Liver (tissue), 3 donors: ENCODE data around the gene HDAC9.

ENCODE experiments used
- ATF3 ChIP-seq: IDR thresholded peaks from 2 replicates; pipeline ENCODE4 v1.6.1; 2016; ENCODE audit warnings: antibody characterized with exemption
- CTCF ChIP-seq: fragments of 150-350 bp; IDR thresholded peaks from 2 replicates; pipeline ENCODE4 v1.5.1; 2017; ENCODE audit warnings: improper control_type of control experiment, low read depth, low read length; ENCODE audit not compliant: missing input control
- FOXA1 ChIP-seq: IDR thresholded peaks from 2 replicates; pipeline ENCODE4 v1.6.1; 2016; ENCODE audit warnings: antibody characterized with exemption
- FOXA2 ChIP-seq: IDR thresholded peaks from 2 replicates; pipeline ENCODE4 v1.6.1; 2016; ENCODE audit warnings: antibody characterized with exemption
- GABPA ChIP-seq, 2 donors: IDR thresholded peaks in 1 of 2; conservative IDR thresholded peaks in 1 of 2; 2 replicates each; pipeline ENCODE4 v1.6.1; 2016; ENCODE audit warnings: antibody characterized with exemption in 2 of 2, mild to moderate bottlenecking in 1 of 2, moderate library complexity in 1 of 2
- JUND ChIP-seq, 2 donors: IDR thresholded peaks; 2 replicates each; pipeline ENCODE4 v1.6.1; 2016; ENCODE audit warnings: antibody characterized with exemption in 2 of 2
- RAD21 ChIP-seq, 2 donors: IDR thresholded peaks; 2 replicates each; pipeline ENCODE4 v1.6.1; 2016; ENCODE audit warnings: antibody characterized with exemption in 2 of 2, mild to moderate bottlenecking in 2 of 2
- RXRA ChIP-seq, 2 donors: IDR thresholded peaks; 2 replicates each; pipeline ENCODE4 v1.6.1; 2017 to 2018; ENCODE audit warnings: antibody characterized with exemption in 2 of 2, mild to moderate bottlenecking in 1 of 2
- TAF1 ChIP-seq: conservative IDR thresholded peaks from 2 replicates; pipeline ENCODE4 v1.6.1; 2016; ENCODE audit warnings: antibody characterized with exemption, mild to moderate bottlenecking
- YY1 ChIP-seq: IDR thresholded peaks from 2 replicates; pipeline ENCODE4 v1.6.1; 2016; ENCODE audit warnings: antibody characterized with exemption, mild to moderate bottlenecking
- ZBTB33 ChIP-seq: IDR thresholded peaks from 2 replicates; pipeline ENCODE4 v1.6.1; 2016; ENCODE audit warnings: antibody characterized with exemption
- TF ChIP-seq, protein P1 (sequence below): IDR thresholded peaks from 2 replicates; pipeline ENCODE4 v1.6.1; 2016; ENCODE audit warnings: antibody characterized with exemption, mild to moderate bottlenecking
- donor health status: healthy.
- donor health status: healthy.

DNA sequence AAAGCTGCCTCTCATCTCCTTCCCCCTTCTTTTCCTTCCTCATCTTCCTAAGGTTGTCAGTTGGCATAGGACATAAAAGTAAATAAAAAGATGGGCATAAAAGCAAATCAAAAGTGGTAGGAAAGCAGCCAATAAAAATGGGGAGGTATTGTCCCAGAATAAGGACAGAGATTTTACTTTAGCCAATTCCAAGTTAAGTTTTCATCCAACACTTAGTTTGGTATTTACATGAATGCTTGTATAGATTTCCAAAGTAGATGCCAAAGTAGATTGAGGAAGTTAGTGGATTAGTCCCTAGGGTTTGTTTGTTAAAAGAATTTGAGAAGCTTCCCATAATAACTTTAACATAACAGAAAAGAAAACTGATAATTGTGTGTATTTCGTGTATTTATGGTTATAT, 33.7 kb downstream of the HDAC9 start:
- TF ChIP-seq CTCF, result no peak
- no peak for TF ChIP-seq ATF3
- TF ChIP-seq TAF1, result no peak
- no peak for TF ChIP-seq RXRA (IDR thresholded peaks at IDR 0.05)
- TF ChIP-seq YY1, result no peak
- no peak for TF ChIP-seq RAD21 (IDR thresholded peaks at IDR 0.05)
- TF ChIP-seq GABPA (IDR thresholded peaks at IDR 0.05 in 1 of 2, conservative IDR thresholded peaks at IDR 0.05 in 1 of 2), result no peak
- no peak for TF ChIP-seq FOXA1
- no peak for TF ChIP-seq ZBTB33
- TF ChIP-seq, protein P1, sequence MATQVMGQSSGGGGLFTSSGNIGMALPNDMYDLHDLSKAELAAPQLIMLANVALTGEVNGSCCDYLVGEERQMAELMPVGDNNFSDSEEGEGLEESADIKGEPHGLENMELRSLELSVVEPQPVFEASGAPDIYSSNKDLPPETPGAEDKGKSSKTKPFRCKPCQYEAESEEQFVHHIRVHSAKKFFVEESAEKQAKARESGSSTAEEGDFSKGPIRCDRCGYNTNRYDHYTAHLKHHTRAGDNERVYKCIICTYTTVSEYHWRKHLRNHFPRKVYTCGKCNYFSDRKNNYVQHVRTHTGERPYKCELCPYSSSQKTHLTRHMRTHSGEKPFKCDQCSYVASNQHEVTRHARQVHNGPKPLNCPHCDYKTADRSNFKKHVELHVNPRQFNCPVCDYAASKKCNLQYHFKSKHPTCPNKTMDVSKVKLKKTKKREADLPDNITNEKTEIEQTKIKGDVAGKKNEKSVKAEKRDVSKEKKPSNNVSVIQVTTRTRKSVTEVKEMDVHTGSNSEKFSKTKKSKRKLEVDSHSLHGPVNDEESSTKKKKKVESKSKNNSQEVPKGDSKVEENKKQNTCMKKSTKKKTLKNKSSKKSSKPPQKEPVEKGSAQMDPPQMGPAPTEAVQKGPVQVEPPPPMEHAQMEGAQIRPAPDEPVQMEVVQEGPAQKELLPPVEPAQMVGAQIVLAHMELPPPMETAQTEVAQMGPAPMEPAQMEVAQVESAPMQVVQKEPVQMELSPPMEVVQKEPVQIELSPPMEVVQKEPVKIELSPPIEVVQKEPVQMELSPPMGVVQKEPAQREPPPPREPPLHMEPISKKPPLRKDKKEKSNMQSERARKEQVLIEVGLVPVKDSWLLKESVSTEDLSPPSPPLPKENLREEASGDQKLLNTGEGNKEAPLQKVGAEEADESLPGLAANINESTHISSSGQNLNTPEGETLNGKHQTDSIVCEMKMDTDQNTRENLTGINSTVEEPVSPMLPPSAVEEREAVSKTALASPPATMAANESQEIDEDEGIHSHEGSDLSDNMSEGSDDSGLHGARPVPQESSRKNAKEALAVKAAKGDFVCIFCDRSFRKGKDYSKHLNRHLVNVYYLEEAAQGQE, result no peak
- TF ChIP-seq FOXA2, result no peak
- no peak for TF ChIP-seq JUND (IDR thresholded peaks at IDR 0.05)
